OCI-LY3 (cell line): ENCODE measurements around the gene PIEZO1.

ENCODE experiments used
- H2AFZ ChIP-seq: fragments of 200-600, 300-600 bp; shearing (Covaris generic); 2 replicates; pipeline ENCODE4 v1.6.0; 2014; ENCODE audit warnings: antibody characterized with exemption, low read depth, low read length
- H3K27ac ChIP-seq: fragments of 200-600, 300-600 bp; sonication (generic); 2 replicates; pipeline ENCODE4 v1.5.1; 2014; ENCODE audit warnings: mild to moderate bottlenecking, low read length, moderate library complexity, mixed read lengths
- H3K27me3 ChIP-seq: fragments of 200-600, 300-600 bp; sonication (generic); 2 replicates; pipeline ENCODE4 v1.6.1; 2014; ENCODE audit warnings: low read depth, low read length, mixed read lengths
- H3K36me3 ChIP-seq: fragments of 200-600, 300-600 bp; sonication (generic); replicated peaks from 2 replicates; pipeline ENCODE3; 2014; ENCODE audit warnings: low read depth, low read length, mixed read lengths
- H3K4me1 ChIP-seq: fragments of 300-600, 200-600 bp; sonication (generic); 2 replicates; pipeline ENCODE4 v1.6.1; 2014; ENCODE audit warnings: low read length, mixed read lengths
- H3K4me2 ChIP-seq: fragments of 200-600, 300-600 bp; sonication (generic); 2 replicates; pipeline ENCODE4 v1.6.1; 2014; ENCODE audit warnings: low read length, mixed read lengths
- H3K4me3 ChIP-seq: fragments of 300-600, 200-600 bp; sonication (generic); 2 replicates; pipeline ENCODE4 v1.5.1; 2014; ENCODE audit warnings: antibody characterized with exemption, mild to moderate bottlenecking, low read length, moderate library complexity
- H3K79me2 ChIP-seq: fragments of 300-600, 200-600 bp; shearing (Covaris generic); 2 replicates; pipeline ENCODE4 v1.6.1; 2014; ENCODE audit warnings: mild to moderate bottlenecking, low read length, mixed read lengths
- H3K9ac ChIP-seq: fragments of 300-600, 200-600 bp; shearing (Covaris generic); 2 replicates; pipeline ENCODE4 v1.6.0; 2014; ENCODE audit warnings: mild to moderate bottlenecking, low read length, moderate library complexity
- H3K9me3 ChIP-seq: fragments of 200-600, 300-600 bp; shearing (Covaris generic); 2 replicates; pipeline ENCODE4 v1.6.1; 2014; ENCODE audit warnings: low read length, mixed read lengths; ENCODE audit not compliant: insufficient read depth
- H4K20me1 ChIP-seq: fragments of 200-600, 300-600 bp; sonication (generic); 2 replicates; pipeline ENCODE4 v1.6.1; 2016; ENCODE audit warnings: low read length, mixed read lengths; ENCODE audit not compliant: insufficient read depth
- EZH2phosphoT487 ChIP-seq: fragments of 200-600 bp; shearing (Covaris generic); IDR thresholded peaks from 2 replicates; pipeline ENCODE4 v1.6.1; 2018; ENCODE audit warnings: antibody characterized with exemption, mixed run types, low read depth
- TF ChIP-seq, protein P1 (sequence below): fragments of 200-600, 300-600 bp; sonication (generic); IDR thresholded peaks from 2 replicates; pipeline ENCODE4 v1.5.1; 2014; ENCODE audit warnings: antibody characterized with exemption, low read length, low read depth

Gene PIEZO1

DNA sequence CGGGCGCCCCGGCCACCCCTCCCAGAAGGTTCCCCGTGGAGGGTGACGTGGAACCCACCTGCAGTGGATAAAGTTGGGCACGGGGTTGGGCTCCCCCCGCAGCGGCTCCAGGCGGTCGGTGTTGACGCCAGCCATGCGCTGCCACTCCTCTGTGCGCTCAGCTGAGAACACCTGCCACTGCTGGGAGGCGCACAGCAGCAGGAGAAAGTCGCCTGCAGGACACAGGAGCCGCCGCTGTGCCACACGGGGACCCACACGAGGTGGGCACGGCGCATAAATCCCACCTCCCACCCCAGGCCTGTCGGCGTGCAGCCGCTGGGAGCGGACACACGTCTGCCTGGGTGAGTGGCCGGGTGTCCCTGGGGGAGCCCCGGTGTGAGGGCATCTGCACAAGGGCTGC lies 58.0 kb downstream of the PIEZO1 start:
- H3K9me3 ChIP-seq, result no peaks in the 10 kb centered on the region
- no peak overlapping the region for H3K27ac ChIP-seq
- no peak for TF ChIP-seq EZH2phosphoT487
- TF ChIP-seq, protein P1, sequence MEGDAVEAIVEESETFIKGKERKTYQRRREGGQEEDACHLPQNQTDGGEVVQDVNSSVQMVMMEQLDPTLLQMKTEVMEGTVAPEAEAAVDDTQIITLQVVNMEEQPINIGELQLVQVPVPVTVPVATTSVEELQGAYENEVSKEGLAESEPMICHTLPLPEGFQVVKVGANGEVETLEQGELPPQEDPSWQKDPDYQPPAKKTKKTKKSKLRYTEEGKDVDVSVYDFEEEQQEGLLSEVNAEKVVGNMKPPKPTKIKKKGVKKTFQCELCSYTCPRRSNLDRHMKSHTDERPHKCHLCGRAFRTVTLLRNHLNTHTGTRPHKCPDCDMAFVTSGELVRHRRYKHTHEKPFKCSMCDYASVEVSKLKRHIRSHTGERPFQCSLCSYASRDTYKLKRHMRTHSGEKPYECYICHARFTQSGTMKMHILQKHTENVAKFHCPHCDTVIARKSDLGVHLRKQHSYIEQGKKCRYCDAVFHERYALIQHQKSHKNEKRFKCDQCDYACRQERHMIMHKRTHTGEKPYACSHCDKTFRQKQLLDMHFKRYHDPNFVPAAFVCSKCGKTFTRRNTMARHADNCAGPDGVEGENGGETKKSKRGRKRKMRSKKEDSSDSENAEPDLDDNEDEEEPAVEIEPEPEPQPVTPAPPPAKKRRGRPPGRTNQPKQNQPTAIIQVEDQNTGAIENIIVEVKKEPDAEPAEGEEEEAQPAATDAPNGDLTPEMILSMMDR, result no peak
- no peak overlapping the region for H3K9ac ChIP-seq
- H3K4me1 ChIP-seq, result no peaks in the 10 kb centered on the region
- no peak overlapping the region for H2AFZ ChIP-seq
- H3K27me3 ChIP-seq, result no peaks in the 10 kb centered on the region
- H3K4me3 ChIP-seq, result no peak overlapping the region
- H3K4me2 ChIP-seq, result no peak overlapping the region
- no peaks in the 10 kb centered on the region for H3K79me2 ChIP-seq
- H4K20me1 ChIP-seq, result no peaks in the 10 kb centered on the region
- peaks cover 8% of the 10 kb centered on the region for H3K36me3 ChIP-seq

- H3K4me3 ChIP-seq, result no peak overlapping the region
- peaks cover 8% of the 10 kb centered on the region for H3K36me3 ChIP-seq
Observed at GRCh38 chr16:88726408-88726749, 58.6 kb downstream of the PIEZO1 start.

DNA sequence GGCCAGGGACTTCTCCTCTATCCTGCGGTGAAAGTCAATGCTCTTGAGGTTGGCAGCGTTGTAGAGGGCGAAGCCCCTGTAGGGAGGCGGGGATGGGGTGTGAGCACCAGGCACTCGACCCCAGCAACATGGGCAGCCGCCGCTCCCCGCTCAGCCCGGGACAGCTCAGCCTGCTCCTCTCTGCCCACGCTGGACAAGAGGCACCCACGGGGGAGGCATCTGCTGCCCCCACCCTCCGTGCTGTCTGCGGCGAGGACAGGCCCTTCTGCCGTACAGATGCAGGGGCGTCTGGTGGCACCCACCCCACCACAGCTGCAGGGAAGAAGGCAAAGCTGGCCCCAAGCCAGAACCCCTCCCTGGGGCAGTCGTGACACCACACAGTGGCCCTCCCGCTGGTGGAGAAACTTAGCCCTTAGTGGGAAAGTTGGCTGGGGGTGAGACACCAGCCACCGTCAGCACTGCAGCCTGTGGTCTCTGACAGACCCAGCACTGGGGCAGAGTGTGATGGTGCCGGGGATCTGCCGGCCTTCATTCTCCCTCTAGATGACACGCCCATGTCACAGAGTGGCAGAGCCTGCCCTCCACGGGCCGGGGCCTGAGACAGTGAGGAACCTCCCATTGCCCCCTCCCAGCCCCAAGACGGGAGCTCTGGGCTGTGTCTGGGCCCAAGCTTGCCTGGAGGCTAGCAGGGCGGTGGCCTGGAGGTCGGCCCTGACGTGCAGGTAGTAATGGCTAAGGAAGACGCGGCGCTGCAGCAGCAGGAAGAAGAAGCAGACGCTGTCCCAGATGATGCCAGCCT lies 59.2 kb downstream of the PIEZO1 start:
- H3K36me3 ChIP-seq, result peaks cover 10% of the 10 kb centered on the region
- H3K4me2 ChIP-seq, result no peak overlapping the region
- H3K79me2 ChIP-seq, result no peaks in the 10 kb centered on the region
- H4K20me1 ChIP-seq, result no peaks in the 10 kb centered on the region
- no peak overlapping the region for H2AFZ ChIP-seq
- H3K9me3 ChIP-seq, result no peaks in the 10 kb centered on the region
- H3K9ac ChIP-seq, result no peak overlapping the region
- H3K27ac ChIP-seq, result no peak overlapping the region
- H3K27me3 ChIP-seq, result no peaks in the 10 kb centered on the region
- H3K4me3 ChIP-seq, result no peak overlapping the region
- H3K4me1 ChIP-seq, result no peaks in the 10 kb centered on the region
- TF ChIP-seq EZH2phosphoT487, result no peak
- TF ChIP-seq, protein P1, result no peak

More at GRCh38 chr16:88726408-88726749, 58.6 kb downstream of the PIEZO1 start:
- Histone ChIP-seq H3K9me3 (no peaks in the 10 kb centered on the region), H3K79me2 (no peaks in the 10 kb centered on the region), H3K4me1 (no peaks in the 10 kb centered on the region), H2AFZ (no peak overlapping the region), H3K27me3 (no peaks in the 10 kb centered on the region), H3K27ac (no peak overlapping the region), H4K20me1 (no peaks in the 10 kb centered on the region), H3K9ac (no peak overlapping the region), H3K4me2 (no peak overlapping the region)
- no peak for TF ChIP-seq EZH2phosphoT487
- TF ChIP-seq, protein P1, result no peak

- no peak overlapping the region for H2AFZ ChIP-seq
- TF ChIP-seq, protein P1, result no peak
- TF ChIP-seq EZH2phosphoT487, result no peak
- no peaks in the 10 kb centered on the region for H4K20me1 ChIP-seq
- no peak overlapping the region for H3K9ac ChIP-seq
- no peaks in the 10 kb centered on the region for H3K4me1 ChIP-seq
- H3K4me3 ChIP-seq, result no peak overlapping the region
- no peak overlapping the region for H3K27ac ChIP-seq
- H3K4me2 ChIP-seq, result no peak overlapping the region
- no peaks in the 10 kb centered on the region for H3K27me3 ChIP-seq
- no peaks in the 10 kb centered on the region for H3K79me2 ChIP-seq
- peaks cover 8% of the 10 kb centered on the region for H3K36me3 ChIP-seq
- no peaks in the 10 kb centered on the region for H3K9me3 ChIP-seq
Observed at GRCh38 chr16:88724855-88725555, 60.0 kb downstream of the PIEZO1 start.
